Cardiac fibroblast (primary cell): ENCODE results near the gene SH3RF3.

Experiments used
- DNase-seq, 2 donors: peaks; one replicate each; pipeline versions ENCODE4 v3.0.0 to v3.0.0-alpha.2; 2010; ENCODE audit warnings: low read depth in 2 of 2
- H3K4me3 ChIP-seq, 2 donors: replicated peaks in 1 of 2; 1 replicate in 1 of 2; 2 replicates in 1 of 2; pipeline ENCODE4 v1.5.1; 2011; ENCODE audit warnings: low read depth in 2 of 2, low read length in 2 of 2, mild to moderate bottlenecking in 2 of 2, moderate library complexity in 1 of 2
- CTCF ChIP-seq: IDR thresholded peaks from one replicate; pipeline ENCODE4 v1.5.1; 2011; ENCODE audit warnings: low read depth, mild to moderate bottlenecking, low read length, inconsistent platforms

SH3RF3 gene

GRCh38 chr2:109128616-109129355, at the start of gene SH3RF3:
SH3RF3 (plus strand) TSS chr2:109129205.
- peak; percentile 64 to 73 for DNase-seq
- TF ChIP-seq CTCF = no peak

GRCh38 chr2:109079590-109079989, 49.4 kb upstream of the SH3RF3 start:
- no peak for TF ChIP-seq CTCF
- no peak overlapping the region for H3K4me3 ChIP-seq
- DNase-seq = no peak

More at GRCh38 chr2:109128616-109129355, at the start of gene SH3RF3:
- peak within 1 kb of the TSS; percentile 77 to 78 for H3K4me3 ChIP-seq

GRCh38 chr2:109080109-109080508, 48.9 kb upstream of the SH3RF3 start:
- TF ChIP-seq CTCF = no peak
- no peak for DNase-seq
- no peak overlapping the region for H3K4me3 ChIP-seq

GRCh38 chr2:109080757-109081156, 48.2 kb upstream of the SH3RF3 start:
- no peak for TF ChIP-seq CTCF
- DNase-seq = no peak
- no peak overlapping the region for H3K4me3 ChIP-seq

- no peak for DNase-seq
- H3K4me3 ChIP-seq = no peak overlapping the region
- no peak for TF ChIP-seq CTCF
Observed at GRCh38 chr2:109081374-109081773, 47.6 kb upstream of the SH3RF3 start.

- TF ChIP-seq CTCF = no peak
- no peak overlapping the region for H3K4me3 ChIP-seq
- no peak for DNase-seq
Observed at GRCh38 chr2:109083771-109084170, 45.2 kb upstream of the SH3RF3 start.

GRCh38 chr2:109084341-109084740, 44.7 kb upstream of the SH3RF3 start:
- no peak for TF ChIP-seq CTCF
- DNase-seq = no peak

More at GRCh38 chr2:109084341-109084740, 44.7 kb upstream of the SH3RF3 start:
- no peak overlapping the region for H3K4me3 ChIP-seq
